Parathyroid adenoma (tissue), 2 donors: ENCODE results near the gene SHBG.

Source experiments
- H2AFZ ChIP-seq: fragments of 300-600 bp; sonication (generic); one replicate; pipeline ENCODE4 v1.7.0; 2017; ENCODE audit warnings: antibody characterized with exemption, mild to moderate bottlenecking
- H3K27ac ChIP-seq: fragments of 300-600 bp; sonication (generic); one replicate; pipeline ENCODE4 v1.7.0; 2017
- H3K27me3 ChIP-seq: fragments of 300-600 bp; sonication (generic); one replicate; pipeline ENCODE4 v1.7.0; 2017; ENCODE audit warnings: low read length; ENCODE audit not compliant: control insufficient read depth, insufficient read depth
- H3K36me3 ChIP-seq: fragments of 300-600 bp; sonication (generic); one replicate; pipeline ENCODE4 v1.7.0; 2017; ENCODE audit warnings: low read length; ENCODE audit not compliant: control insufficient read depth, insufficient read depth
- H3K4me1 ChIP-seq: fragments of 300-600 bp; sonication (generic); one replicate; pipeline ENCODE4 v1.7.0; 2017; ENCODE audit warnings: control low read depth
- H3K4me2 ChIP-seq: fragments of 300-600 bp; sonication (generic); one replicate; pipeline ENCODE4 v1.7.0; 2017; ENCODE audit warnings: low read length
- H3K4me3 ChIP-seq: fragments of 300-600 bp; sonication (generic); one replicate; pipeline ENCODE4 v1.7.0; 2017; ENCODE audit warnings: low read depth, low read length
- H3K79me2 ChIP-seq: fragments of 300-600 bp; sonication (generic); one replicate; pipeline ENCODE4 v1.7.0; 2017; ENCODE audit warnings: control low read depth
- H3K9ac ChIP-seq: fragments of 300-600 bp; sonication (generic); one replicate; pipeline ENCODE4 v1.7.0; 2017; ENCODE audit warnings: mild to moderate bottlenecking
- H3K9me3 ChIP-seq: fragments of 300-600 bp; sonication (generic); one replicate; pipeline ENCODE4 v1.7.0; 2017; ENCODE audit warnings: low read length; ENCODE audit not compliant: control insufficient read depth
- TF ChIP-seq, protein P1 (sequence below): fragments of 300-600 bp; sonication (generic); IDR thresholded peaks from one replicate; pipeline ENCODE4 v1.7.0; 2017; ENCODE audit warnings: antibody characterized with exemption, mild to moderate bottlenecking
- donor health status: primary hyperparathyroidism.

SHBG gene

GRCh38 chr17:7583253-7584109, 46.5 kb upstream of the SHBG start, which contains the start of gene MPDU1:
Gene MPDU1, plus strand, starts transcription at chr17:7583852. Its CDS starts 11 bp downstream, at chr17:7583863.
- peak within 1 kb of the TSS; percentile 96 for H3K27ac ChIP-seq
- no peaks in the 10 kb centered on the region for H3K9me3 ChIP-seq
- no peaks in the 10 kb centered on the region for H3K36me3 ChIP-seq
- H3K79me2 ChIP-seq: peaks cover 16% of the 10 kb centered on the region
- TF ChIP-seq, protein P1, sequence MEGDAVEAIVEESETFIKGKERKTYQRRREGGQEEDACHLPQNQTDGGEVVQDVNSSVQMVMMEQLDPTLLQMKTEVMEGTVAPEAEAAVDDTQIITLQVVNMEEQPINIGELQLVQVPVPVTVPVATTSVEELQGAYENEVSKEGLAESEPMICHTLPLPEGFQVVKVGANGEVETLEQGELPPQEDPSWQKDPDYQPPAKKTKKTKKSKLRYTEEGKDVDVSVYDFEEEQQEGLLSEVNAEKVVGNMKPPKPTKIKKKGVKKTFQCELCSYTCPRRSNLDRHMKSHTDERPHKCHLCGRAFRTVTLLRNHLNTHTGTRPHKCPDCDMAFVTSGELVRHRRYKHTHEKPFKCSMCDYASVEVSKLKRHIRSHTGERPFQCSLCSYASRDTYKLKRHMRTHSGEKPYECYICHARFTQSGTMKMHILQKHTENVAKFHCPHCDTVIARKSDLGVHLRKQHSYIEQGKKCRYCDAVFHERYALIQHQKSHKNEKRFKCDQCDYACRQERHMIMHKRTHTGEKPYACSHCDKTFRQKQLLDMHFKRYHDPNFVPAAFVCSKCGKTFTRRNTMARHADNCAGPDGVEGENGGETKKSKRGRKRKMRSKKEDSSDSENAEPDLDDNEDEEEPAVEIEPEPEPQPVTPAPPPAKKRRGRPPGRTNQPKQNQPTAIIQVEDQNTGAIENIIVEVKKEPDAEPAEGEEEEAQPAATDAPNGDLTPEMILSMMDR: no peak
- H3K4me3 ChIP-seq: peak within 1 kb of the TSS; percentile 97
- peak within 1 kb of the TSS; percentile 100 for H3K4me2 ChIP-seq
- H3K27me3 ChIP-seq: no peaks in the 10 kb centered on the region
- peak within 1 kb of the TSS; percentile 90 for H2AFZ ChIP-seq
- peak within 1 kb of the TSS; percentile 16 for H3K9ac ChIP-seq
- peaks cover 16% of the 10 kb centered on the region for H3K4me1 ChIP-seq

DNA sequence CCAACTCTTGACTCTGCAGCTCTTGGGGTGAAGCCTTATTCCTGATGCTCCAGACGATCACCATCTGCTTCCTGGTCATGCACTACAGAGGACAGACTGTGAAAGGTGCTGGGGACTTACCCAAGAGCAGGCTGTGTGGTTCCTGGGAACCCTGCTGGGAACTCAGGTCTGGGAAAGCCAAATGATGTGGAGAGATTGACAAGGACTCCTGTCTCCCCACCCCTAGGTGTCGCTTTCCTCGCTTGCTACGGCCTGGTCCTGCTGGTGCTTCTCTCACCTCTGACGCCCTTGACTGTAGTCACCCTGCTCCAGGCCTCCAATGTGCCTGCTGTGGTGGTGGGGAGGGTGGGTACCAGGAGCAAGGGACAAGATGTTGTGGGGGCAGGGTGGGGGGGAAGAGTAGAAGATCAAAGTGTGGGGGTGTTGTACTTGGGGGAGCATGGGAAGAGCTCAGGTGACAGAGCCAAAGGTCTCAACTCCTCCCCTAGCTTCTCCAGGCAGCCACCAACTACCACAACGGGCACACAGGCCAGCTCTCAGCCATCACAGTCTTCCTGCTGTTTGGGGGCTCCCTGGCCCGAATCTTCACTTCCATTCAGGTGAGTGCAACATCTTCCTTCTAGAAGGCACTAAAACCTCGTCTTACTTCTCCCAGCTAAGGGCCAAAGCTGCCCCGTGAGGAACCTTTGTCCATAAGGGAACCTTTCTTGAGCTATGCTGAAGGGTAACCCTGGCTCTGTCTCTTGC, 43.1 kb upstream of the SHBG start:
- Histone ChIP-seq H3K9ac (no peak overlapping the region), H3K4me1 (peaks cover 19% of the 10 kb centered on the region), H3K27ac (peak overlapping the region; percentile 49), H3K79me2 (peaks cover 16% of the 10 kb centered on the region), H3K36me3 (no peaks in the 10 kb centered on the region), H2AFZ (no peak overlapping the region), H3K27me3 (no peaks in the 10 kb centered on the region), H3K9me3 (no peaks in the 10 kb centered on the region), H3K4me3 (no peak overlapping the region), H3K4me2 (no peak overlapping the region)
- TF ChIP-seq, protein P1: peak; percentile 52

DNA sequence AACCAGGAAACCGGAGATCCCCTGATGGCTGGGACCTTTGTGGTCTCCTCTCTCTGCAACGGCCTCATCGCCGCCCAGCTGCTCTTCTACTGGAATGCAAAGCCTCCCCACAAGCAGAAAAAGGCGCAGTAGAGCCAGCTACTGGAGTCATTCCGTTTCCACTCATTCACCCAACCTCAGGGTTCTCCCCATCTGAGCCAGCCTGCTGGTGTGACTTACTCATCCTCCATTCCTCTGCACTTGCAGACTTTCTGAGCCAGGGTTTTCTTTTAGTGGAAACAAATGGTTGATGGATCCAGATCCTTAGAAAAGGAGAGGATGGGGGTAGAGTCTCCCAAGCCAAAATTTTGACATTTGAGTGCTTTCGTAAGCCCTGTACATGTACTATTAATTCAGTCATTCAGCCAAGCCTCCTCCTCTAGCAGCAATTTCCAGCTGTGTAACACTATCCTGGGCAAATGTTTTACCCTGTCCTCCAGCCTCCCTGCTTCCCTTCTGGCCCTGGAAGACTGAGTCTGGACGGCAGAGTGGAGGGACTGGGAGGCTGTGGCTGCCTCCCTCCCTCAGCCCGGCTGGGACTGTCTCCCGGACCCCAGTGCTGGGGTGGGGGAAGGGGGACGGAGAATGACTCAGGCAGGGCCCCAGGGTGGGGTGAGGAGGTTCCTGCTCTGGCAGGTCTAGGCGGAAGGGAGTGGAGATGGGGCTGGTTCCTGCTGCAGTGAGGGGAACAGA, 42.3 kb upstream of the SHBG start:
- Histone ChIP-seq H3K36me3 (no peaks in the 10 kb centered on the region), H3K4me1 (peaks cover 17% of the 10 kb centered on the region), H3K4me3 (no peak overlapping the region), H3K27ac (peak overlapping the region; percentile 49), H3K4me2 (no peak overlapping the region), H3K79me2 (peaks cover 15% of the 10 kb centered on the region), H2AFZ (no peak overlapping the region), H3K27me3 (no peaks in the 10 kb centered on the region), H3K9ac (no peak overlapping the region), H3K9me3 (no peaks in the 10 kb centered on the region)
- TF ChIP-seq, protein P1: no peak

- H3K27me3 ChIP-seq: no peaks in the 10 kb centered on the region
- H2AFZ ChIP-seq: peak overlapping the region; percentile 81
- H3K4me3 ChIP-seq: no peak overlapping the region
- H3K79me2 ChIP-seq: peaks cover 7% of the 10 kb centered on the region
- peaks cover 9% of the 10 kb centered on the region for H3K4me1 ChIP-seq
- TF ChIP-seq, protein P1: no peak
- H3K9me3 ChIP-seq: no peaks in the 10 kb centered on the region
- no peak overlapping the region for H3K27ac ChIP-seq
- no peaks in the 10 kb centered on the region for H3K36me3 ChIP-seq
- no peak overlapping the region for H3K4me2 ChIP-seq
- no peak overlapping the region for H3K9ac ChIP-seq
Observed at GRCh38 chr17:7588553-7589203, 41.3 kb upstream of the SHBG start.
